Measurements from ENCODE around the gene CDK11B.
A peak's percentile ranks its signal among the peaks of the same experiment; 100 is the strongest.
"Not testable (repeated sequence)": the region's sequence is repeated elsewhere in the genome, so short reads cannot be mapped to it uniquely, and the experiment has no call there.

Gene CDK11B

DNA sequence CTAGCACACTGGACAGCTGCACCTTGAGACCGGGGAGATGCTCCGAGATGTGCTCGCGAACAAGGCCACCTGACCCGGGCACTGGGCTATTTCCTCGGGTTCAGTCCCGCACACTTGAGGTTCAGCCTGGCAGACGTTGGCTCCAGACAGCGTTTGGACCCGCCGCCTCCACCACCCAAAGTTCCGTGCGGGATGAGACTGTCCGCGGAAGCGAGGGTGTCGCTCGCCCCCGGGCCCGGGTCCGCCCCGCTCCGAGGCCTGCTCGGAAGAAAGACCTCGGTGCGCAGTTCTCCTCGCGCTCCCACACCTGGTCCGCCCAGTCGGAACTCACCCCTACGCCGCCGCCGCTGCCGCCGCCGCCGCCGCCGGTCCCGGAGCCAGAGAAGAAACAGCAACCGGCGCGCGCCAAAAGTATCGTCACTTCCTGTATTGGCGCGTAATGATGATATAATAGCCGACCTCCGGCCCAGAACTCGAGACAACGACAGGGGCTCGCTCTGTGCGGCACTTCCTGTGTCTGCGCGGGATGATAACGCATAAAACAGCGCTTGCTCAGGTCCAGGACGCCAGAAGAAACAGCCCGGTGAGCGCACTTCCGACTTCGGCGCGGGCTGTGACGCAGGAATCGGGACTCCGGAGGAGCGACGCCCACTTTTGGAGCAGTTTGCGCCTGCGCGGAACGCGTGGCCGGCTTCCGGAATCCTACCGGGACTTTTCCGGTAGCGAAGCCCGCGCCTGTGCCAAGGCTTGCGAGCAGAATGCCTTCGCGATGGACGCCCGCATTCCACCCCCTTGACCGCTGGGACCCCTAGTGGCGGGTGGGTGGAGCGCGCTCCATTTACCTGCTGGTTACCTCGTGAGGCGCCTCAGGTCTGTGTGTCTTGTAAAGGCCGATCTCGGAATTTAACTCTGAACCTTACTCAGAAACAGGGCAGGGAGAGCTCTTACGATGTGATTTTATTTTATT is at the start of gene CDK11B:
Gene CDK11B (minus strand): TSS at position 422 of the 967 bp plus-strand sequence. CDS start 1,519 bp downstream, outside the sequence.
- peak; percentile 87 for DNase-seq (ENCODE audit: low read depth)

DNA sequence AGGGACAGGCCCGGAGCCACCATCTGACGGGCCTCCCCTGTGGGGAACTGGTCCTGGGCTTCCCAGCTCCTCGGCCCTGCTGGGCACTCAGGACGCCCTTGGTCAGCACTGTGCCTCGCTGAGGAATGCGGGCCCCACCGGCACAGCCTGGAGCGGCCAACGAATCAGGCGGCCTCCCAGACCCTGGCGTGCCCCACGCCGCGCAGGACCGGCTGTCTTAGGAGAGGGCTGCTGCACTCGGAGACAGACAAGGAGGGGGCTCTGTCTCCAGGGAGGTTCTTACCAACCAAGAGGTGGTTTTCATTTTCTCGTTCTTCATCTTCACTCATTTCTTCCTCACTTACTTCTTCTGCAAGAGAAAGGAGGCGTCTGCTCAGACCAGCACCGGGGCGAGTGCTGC is 49.1 kb upstream of the CDK11B start:
- not testable (repeated sequence) for DNase-seq (ENCODE audit: low read depth)

DNA sequence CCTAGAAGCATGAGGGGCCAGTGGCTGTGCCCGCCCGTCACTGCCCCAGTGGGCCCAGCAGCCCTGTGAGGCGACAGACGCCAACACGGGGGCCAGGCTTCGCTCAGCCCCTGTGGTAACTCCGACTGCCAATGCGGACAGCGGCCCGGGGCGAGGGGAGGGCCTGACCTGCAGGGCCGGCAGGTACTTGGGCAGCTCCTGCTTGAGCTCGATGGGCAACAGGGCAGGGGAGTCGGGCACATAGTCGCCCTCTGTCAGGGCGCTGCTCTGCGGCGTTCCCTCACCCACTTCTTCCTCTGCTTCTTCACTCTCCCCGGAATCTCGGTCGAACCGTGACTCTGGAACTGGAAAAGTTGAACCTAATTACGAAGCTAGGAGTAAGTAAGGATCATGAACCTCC is 48.4 kb upstream of the CDK11B start:
- DNase-seq (ENCODE audit: low read depth) = not testable (repeated sequence)

DNA sequence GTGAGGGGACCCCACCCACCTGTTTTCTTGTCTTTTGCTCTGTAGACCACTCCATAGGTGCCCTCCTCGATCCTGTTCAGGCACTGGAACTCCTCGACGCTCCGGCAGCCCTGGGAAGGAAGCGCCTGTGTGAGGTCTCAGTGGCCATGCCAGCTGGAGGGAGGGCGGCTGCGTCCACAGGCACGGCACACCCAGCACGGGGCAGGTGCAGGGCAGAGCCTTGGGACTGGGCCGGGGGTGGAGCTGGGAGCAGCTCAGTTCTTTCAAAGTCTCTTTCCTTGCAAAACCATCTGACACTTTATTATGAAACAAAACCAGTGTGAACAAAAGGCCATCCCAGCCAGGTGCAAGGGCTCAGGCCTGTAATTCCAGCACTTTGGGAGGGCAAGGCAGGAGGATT is 46.8 kb upstream of the CDK11B start:
- DNase-seq (ENCODE audit: low read depth) = not testable (repeated sequence)

DNA sequence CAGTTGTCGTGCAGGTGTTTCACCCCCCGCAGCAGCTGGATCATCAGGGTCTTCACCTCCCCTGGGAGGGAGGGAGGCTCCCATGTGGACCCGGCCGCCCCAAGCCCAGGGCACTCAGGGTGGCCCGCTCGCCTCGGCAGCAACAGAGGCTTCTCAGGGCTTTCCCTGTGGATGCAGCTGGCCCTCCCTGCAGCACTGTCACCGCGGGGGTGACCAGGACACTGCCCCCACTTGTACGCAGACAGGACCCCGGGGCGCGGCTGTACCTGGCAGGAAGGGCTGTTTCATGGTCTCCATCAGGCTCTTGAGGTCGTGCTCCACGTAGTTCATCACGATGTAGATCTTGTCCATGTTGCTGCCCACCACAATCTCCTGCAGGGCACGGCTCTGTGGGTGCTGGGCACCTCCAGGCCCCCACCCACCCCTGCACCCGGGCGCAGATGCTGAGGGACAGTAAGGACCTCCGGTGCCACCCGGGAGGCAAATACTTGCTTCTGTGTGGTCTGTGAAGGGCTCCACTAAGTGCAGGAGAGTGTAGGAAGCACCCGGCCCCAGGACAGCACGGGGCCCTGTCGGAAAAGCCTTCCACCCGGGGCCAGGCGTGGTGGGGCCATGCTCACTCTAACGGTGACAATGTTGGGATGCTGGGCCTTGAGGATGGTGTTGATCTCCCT is 45.6 kb upstream of the CDK11B start:
- DNase-seq (ENCODE audit: low read depth) = not testable (repeated sequence)

DNA sequence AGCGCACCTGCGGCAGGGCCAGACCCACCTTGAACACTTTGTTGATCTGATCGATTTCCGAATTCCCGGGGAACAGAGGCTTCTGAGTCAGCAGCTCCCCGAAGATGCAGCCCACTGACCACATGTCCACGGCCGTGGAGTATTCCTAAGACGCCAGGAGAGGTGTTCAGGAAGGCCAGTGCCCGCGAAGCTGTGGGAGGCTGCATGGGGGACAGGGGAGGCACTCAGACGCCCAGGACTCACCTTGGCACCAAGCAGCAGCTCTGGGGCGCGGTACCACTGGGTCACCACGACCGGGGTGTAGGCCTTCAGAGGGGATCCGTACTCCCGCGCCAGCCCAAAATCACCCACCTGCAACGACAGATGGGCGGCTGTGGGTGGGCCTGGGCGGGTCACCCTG is 45.0 kb upstream of the CDK11B start:
- DNase-seq (ENCODE audit: low read depth) = no peak

DNA sequence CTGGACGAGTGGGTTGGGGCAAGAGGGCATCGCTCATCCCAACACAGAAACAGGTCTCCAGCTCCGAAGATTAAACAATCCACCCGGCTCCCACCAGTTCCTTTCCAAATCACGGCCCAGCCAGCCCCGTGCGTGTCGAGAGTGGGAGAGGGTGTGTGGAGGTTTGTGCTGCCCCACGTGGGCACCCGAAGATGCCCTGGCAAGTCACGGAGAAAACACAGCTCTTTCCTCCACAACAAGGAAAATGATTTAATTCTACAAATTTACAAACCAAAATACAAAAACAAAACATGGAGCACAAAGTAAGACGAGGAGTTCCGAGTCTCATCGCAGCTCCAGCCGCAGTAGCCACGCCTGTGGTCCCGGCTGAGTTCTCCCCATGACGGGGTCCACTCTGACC is 43.7 kb upstream of the CDK11B start:
- DNase-seq (ENCODE audit: low read depth) = not testable (repeated sequence)

DNA sequence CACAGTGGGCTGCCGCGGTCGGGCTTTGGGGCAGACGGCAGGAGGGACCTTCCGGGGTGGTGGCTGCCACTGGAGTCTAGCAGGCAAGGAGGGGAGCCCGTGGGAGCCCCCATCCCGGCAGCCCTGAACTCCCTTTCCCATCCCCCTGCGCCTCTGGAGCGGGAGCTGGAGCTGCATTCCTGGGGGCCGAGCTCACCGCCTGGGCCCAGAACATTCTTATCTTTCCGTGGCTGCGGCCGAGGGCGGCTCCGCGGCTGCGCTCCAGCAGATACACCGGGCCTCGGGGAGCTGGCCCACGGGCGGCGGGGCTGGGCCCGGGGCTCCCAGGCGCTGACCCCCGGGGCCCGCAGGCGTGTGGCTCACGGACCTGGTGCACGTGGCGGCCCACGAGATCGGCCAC is 41.8 kb upstream of the CDK11B start:
- not testable (repeated sequence) for DNase-seq (ENCODE audit: low read depth)

DNA sequence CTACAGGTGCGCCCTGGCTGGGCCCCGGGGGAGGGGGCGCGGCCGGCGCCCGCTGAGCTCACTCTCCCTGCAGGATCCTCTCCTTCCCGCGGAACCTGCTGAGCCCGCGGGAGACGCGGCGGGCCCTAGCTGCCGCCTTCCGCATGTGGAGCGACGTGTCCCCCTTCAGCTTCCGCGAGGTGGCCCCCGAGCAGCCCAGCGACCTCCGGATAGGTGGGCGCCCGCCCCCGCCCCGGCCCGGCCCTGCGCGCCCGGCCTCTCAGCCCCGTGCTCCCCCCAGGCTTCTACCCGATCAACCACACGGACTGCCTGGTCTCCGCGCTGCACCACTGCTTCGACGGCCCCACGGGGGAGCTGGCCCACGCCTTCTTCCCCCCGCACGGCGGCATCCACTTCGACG is 41.3 kb upstream of the CDK11B start:
- not testable (repeated sequence) for DNase-seq (ENCODE audit: low read depth)

DNA sequence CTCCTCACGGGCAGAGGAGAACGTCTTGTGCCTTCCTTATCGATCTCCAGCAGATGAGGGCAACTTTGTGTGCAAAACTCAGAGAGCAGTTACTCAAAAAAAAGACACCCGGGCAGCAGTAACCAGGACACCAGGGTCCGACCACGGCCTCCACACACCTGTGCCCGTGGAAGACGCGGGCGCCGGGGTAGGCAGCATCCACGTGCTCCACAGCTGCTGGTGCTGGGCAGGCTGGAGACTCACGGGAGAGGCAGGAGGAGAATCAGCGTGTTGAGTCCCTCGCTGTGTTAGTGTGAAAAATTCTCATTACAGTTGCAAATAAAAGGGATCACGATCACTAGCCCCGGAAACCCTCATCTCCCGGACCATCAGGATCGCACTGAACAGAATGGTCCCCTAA is 40.3 kb upstream of the CDK11B start:
- not testable (repeated sequence) for DNase-seq (ENCODE audit: low read depth)

DNA sequence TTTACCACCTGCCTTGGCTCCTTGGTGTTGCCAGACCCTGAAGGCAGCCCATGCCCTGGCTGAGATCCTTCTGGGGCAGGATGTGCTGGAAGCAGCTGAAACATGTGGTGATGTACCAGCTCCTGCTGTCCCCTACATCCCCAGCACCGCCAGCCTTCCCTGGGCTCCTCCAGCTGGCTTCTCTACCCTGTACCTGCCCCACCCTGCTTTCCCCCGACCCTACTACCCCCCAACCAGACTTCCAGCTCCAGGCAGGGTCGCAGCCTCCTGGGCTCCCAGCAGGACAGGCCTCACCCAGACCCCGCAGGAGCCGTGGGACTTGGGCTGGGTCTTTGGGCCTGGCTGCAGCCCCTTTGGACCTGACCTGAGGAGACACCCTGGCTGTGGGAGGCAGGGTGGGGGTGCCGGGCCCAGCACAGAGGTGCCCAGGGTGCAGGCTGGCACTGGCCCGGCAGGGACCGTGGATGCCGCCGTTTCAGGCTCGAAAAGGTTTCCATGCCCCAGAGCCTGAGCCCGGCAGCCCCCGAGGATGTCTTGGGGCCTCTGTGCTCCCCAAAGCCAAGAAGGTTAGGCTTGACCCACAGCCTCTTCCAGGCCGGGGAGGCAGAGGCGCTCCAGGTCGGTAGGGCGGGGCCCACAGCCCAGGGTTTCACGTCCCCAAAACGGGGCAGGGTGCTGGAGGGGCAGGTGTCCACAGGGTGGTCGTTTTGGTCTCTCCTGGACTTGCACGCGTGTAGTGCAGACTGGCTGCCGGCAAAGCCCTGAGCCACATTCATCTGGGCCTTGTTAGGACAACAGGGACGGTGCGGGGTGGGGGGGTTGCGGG is 38.8 kb upstream of the CDK11B start:
- DNase-seq (ENCODE audit: low read depth) = not testable (repeated sequence)

DNA sequence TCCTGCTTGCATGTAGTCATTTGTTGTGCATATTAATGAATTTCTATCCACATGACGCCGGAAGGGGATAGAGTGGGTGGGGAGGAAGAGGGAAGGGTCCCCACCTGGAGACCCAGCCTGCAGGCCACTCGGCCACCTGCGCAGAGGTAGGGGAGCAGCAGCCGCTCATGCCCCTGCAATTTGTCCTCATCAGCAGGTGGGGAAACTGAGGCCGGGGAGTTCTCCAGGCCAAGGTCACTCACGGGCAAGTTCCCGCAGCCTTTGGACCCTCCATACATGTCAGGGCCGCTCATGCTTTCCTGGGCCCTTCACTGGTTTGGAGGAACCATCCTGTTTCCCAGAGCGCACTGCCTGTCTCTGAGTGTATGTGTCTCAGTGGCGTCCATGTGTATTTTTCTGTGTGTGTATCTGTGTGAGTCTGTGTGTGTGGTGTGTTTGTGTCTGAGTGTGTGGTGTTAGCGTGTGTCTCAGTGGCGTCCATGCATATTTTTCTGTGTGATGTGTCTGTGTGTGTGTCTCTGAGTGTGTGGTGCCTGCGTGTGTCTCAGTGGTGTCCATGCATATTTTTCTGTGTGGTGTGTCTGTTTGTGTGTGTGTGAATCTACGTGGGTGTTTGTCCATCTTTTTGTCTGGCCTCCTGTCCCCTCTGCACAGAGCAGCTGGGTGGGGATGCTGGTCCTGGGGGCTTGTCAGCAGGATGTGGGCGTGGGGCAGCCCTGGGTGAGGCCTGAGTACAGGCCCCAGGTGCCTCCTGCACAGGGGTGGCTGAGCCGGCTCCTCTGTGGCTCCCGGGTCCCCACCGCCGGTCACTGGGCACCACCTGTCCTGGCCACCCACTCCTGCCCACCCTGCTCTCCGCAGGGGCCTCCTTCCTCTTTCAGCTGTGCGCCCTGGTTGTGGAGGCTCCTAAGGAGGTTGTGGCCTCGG is 37.9 kb upstream of the CDK11B start:
- DNase-seq (ENCODE audit: low read depth) = not testable (repeated sequence)

DNA sequence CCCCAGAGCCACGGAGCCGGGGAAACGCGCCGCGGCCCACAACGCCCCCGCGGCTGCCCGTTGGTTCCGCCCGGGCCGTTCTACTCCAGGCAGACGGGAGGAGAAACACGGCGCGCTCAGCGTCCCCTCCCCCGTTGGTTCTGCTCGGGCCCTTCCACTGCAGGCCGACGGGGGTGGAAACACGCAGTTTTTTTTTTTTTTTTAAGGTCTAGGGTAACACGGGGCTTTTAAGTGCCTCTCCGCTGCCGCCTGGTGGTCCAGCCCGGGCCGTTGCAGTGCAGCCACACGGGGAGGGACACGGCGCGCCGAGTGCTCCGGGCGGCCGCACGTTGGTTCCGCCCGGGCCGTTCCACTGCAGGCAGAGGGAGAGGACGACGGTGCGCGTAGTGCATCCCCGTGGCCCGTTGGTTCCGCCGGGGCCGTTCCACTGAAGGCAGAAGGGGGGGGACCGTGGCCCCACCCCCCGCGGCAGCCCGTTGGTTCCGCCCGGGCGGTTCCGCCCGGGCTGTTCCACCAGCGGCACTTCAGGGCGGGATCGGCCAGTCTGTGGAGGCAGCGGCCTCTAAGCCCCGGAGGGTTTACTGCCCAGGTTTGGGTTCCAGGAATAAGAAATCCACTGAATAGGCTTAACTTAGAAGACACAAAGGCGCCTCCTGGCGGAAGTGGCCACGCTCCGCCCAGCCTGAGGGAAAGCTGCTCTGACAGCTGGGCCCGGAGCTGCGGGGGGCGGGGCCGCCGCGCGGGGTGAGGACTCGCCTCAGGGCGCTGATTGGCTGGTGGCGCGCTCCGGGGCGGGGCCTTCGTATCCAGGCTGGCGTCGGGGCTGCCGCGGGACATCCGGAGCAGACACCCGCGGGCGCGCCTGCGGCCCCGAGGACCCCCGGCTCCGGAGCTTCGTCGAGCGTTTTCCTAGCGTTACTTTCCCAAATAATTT is 34.2 kb upstream of the CDK11B start, which contains the start of gene SLC35E2B:
Gene SLC35E2B (minus strand): TSS at position 82 of the 934 bp plus-strand sequence. CDS start 16,096 bp downstream, outside the sequence.
- DNase-seq (ENCODE audit: low read depth) = peak; percentile 58

DNA sequence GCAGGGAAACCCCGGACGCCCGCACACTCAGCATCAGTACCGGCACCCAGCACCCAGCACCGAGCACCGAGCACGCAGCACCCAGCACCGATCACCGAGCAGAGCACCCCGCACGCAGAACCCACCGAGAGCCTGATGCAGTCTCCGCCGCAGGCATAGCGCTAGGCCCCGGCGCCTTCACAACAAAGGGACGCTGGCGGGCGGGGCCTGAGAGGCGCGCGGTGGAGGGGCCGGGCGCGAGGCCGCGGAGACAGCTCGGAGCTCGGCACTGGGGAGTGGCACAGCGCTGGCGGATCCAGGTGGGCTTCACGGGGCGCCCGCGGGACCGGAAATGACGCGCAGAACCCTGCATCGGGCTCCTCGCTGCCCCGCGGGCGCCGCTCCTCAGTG is 33.5 kb upstream of the CDK11B start:
- peak; percentile 8 for DNase-seq (ENCODE audit: low read depth)

DNA sequence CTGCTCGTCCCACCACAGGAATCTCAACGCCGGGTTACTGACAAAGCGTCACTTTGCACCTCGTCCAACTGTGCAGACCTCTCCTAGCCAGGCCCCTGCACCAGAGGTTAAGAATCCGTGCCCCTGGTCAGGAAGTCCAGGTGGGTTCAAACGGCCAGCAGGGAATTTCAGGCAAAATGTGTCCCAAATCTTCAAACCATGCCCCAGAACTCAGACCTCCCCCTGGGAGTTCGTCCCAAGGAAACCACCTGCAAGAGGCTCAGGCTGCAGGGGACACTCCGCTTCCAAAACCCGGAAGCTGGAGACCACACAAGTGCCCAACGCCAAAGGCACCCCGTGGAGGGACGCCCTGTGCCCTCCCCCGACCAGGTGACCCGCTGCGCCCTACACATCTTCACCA is 32.6 kb upstream of the CDK11B start:
- not testable (repeated sequence) for DNase-seq (ENCODE audit: low read depth)

DNA sequence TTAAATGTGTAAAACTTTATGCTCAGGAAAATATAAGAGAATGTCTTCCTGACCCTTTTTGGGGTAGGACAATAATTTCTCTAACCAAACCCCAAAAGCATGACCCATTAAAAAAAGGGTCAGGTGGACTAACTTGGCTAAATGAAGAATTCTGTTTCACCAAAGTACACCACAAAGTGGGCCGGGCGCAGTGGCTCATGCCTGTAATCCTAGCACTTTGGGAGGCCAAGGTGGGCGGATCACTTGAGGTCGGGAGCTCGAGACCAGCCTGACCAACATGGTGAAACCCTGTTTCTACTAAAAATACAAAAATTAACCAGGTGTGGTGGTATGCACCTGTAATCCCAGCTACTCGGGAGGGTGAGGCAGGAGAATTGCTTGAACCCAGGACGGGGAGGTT is 30.7 kb upstream of the CDK11B start:
- not testable (repeated sequence) for DNase-seq (ENCODE audit: low read depth)

DNA sequence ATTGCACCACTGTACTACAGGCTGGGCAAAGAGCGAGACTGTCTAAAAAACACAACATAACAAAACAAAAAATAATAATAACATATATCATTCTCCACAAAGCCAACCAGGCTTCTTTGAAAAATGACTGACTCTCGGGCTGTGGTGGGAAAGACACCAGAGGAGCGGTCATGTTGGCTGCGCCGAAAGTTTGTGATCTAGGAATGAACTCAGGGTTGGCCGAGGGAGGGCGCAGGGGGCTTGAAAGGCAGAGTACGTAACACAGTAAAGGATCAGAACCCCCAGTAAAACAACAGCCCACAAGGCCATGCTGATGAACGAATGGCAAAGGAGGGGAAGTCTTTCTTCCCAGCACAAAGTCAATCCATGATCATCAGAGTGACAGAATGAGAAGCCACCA is 29.0 kb upstream of the CDK11B start:
- DNase-seq (ENCODE audit: low read depth) = no peak

DNA sequence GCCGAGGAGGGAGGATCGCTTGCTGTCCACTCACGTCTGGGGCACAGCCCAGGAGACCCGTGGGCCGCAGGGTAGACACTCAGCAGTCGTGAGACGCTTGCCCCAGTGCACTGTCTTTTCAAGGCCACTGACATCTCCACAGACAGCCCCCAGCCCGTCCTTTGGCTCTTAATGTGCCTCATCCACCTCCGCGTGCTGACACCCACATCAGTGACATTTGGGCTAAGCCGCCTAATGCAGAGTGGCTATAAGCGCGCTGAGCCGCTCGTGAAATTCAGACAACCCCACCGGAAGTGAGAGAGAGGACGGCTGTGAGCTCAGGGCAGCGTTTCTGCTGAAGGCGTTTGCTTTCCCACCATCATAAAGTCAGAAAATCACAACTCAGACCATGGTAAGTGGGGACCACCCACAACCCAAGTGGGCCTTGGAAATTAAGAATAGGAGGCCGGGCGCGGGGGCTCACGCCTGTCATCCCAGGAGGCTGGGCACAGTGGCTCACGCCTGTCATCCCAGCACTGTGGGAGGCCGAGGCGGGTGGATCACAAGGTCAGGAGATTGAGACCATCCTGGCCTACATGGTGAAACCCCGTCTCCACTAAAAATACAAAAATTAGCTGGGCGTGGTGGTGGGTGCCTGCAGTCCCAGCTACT is 25.4 kb upstream of the CDK11B start:
- no peak for DNase-seq (ENCODE audit: low read depth)

All from GM04503 (cell line).